Testis (tissue), 3 donors: ENCODE data around the gene RPL31. TPM values are rescaled to one million over a fixed set of nuclear protein-coding genes. Genes with fewer than 3 reads are reported as not detected.

Source experiments
- DNase-seq: peaks from one replicate; pipeline ENCODE4 v3.0.0-alpha.2; 2019
- H3K27ac ChIP-seq, 2 donors: fragments of 200-600 bp; sonication (generic); one replicate each; pipeline ENCODE4 v1.5.1; 2019
- H3K27me3 ChIP-seq: fragments of 200-600 bp; sonication (generic); one replicate; pipeline ENCODE4 v1.5.1; 2019
- H3K36me3 ChIP-seq: fragments of 200-600 bp; sonication (generic); one replicate; pipeline ENCODE4 v1.5.1; 2017; ENCODE audit warnings: low read depth; ENCODE audit errors: missing control alignments
- H3K4me1 ChIP-seq: fragments of 200-600 bp; sonication (generic); one replicate; pipeline ENCODE4 v1.5.1; 2019
- H3K4me3 ChIP-seq, 2 donors: fragments of 200-600 bp; sonication (generic); one replicate each; pipeline ENCODE4 v1.5.1; 2017 to 2019
- H3K9me3 ChIP-seq: fragments of 200-600 bp; sonication (generic); one replicate; pipeline ENCODE4 v1.5.1; 2017
- POLR2A ChIP-seq: fragments of 450-650 bp; IDR thresholded peaks from one replicate; pipeline ENCODE4 v1.6.1; 2017; ENCODE audit warnings: antibody characterized with exemption, mild to moderate bottlenecking, moderate library complexity
- WGBS, 2 donors: methylation state at CpG; one replicate each; pipeline ENCODE4 v1.1.5; 2018; 5-methylcytosine and 5-hydroxymethylcytosine counted together
- intact Hi-C: fragments of 100-400 bp; cut with DNase I; formaldehyde crosslinking; loops from one replicate; pipeline ENCODE4 v1.15.1; 2023; ENCODE audit warnings: low total_unique reads
- polyA plus RNA-seq: library from polyadenylated mRNA; stranded (reverse); fragments of 350-450 nt; fragmentation: Illumina TruSeq; extraction: RNeasy Lipid Tissue Mini Kit (QIAGEN cat#74804); gene quantifications from one replicate; pipeline ENCODE4 v1.2.3, GENCODE V29; 2014; ENCODE audit warnings: low read depth, low replicate concordance; ENCODE audit not compliant: insufficient read depth
- total RNA-seq, 2 donors: library from RNA; depleted of rRNA; stranded (reverse); fragments of >200 nt; gene quantifications; one replicate each; pipeline ENCODE4 v1.2.3, GENCODE V29; 2016
- TF ChIP-seq, protein P1 (sequence below), 3 experiments: fragments of 450-650 bp in 2 of 3; fragments of 200-600 bp in 1 of 3; sonication (generic) in 1 of 3; IDR thresholded peaks; one replicate each; pipeline ENCODE4 v1.5.1; 2016 to 2019; ENCODE audit warnings: antibody characterized with exemption in 3 of 3, mild to moderate bottlenecking in 2 of 3, moderate library complexity in 1 of 3

The RPL31 gene
- total and polyA plus RNA-seq, 3 donors from 2014 or later = 404 to 1,643 (median 715) TPM

DNA sequence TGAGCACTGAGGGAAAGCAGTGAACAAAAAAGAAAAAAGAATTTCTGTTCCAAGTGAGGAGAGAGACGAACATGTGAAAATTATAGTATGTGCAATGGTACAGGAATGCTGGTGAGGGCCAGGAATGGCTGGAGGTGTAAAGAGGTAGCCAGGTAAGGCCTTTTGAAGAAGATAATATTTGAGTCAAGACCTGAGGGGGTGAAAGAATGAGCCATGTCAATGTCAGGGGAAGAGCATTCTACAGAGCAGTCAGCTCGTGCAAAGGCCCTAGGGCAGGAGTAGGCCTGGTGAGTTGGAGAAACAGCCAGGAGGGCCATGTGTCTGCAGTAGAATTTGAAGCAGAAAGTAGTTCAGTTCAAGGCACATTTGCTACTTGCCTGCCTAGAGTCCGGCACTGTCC is 12.4 kb upstream of the RPL31 start:
- intact Hi-C loops = loop anchor here (10.0 kb wide), 1 partner anchor 255 kb away; no protein-coding TSS in a partner anchor
- no peak for DNase-seq
- 89 to 99% methylated on average over 3 of the region's 3 CpGs for WGBS, 2 donors

GRCh38 chr2:100990166-100990565 is 11.9 kb upstream of the RPL31 start:
- 89 to 93% methylated on average over 9 of the region's 9 CpGs for WGBS, 2 donors
- H3K4me1 ChIP-seq = no peaks in the 10 kb centered on the region
- intact Hi-C loops = no loop called here
- H3K27ac ChIP-seq = no peak overlapping the region
- DNase-seq = no peak
- H3K4me3 ChIP-seq = no peak overlapping the region
- H3K36me3 ChIP-seq = no peaks in the 10 kb centered on the region
- no peaks in the 10 kb centered on the region for H3K27me3 ChIP-seq
- TF ChIP-seq POLR2A = no peak
- H3K9me3 ChIP-seq = no peaks in the 10 kb centered on the region

More for the DNA sequence above, 12.4 kb upstream of the RPL31 start:
- H3K36me3 ChIP-seq = no peaks in the 10 kb centered on the region
- H3K27me3 ChIP-seq = no peaks in the 10 kb centered on the region
- no peak for TF ChIP-seq POLR2A
- TF ChIP-seq, protein P1, sequence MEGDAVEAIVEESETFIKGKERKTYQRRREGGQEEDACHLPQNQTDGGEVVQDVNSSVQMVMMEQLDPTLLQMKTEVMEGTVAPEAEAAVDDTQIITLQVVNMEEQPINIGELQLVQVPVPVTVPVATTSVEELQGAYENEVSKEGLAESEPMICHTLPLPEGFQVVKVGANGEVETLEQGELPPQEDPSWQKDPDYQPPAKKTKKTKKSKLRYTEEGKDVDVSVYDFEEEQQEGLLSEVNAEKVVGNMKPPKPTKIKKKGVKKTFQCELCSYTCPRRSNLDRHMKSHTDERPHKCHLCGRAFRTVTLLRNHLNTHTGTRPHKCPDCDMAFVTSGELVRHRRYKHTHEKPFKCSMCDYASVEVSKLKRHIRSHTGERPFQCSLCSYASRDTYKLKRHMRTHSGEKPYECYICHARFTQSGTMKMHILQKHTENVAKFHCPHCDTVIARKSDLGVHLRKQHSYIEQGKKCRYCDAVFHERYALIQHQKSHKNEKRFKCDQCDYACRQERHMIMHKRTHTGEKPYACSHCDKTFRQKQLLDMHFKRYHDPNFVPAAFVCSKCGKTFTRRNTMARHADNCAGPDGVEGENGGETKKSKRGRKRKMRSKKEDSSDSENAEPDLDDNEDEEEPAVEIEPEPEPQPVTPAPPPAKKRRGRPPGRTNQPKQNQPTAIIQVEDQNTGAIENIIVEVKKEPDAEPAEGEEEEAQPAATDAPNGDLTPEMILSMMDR (IDR thresholded peaks at IDR 0.05) = no peak
- H3K4me3 ChIP-seq = no peak overlapping the region
- H3K9me3 ChIP-seq = no peaks in the 10 kb centered on the region
- H3K4me1 ChIP-seq = no peaks in the 10 kb centered on the region
- no peak overlapping the region for H3K27ac ChIP-seq

- intact Hi-C loops = no loop called here
- WGBS, 2 donors = 87% methylated on average over 23 to 24 of the region's 24 CpGs
- TF ChIP-seq, protein P1 (IDR thresholded peaks at IDR 0.05) = no peak
- TF ChIP-seq POLR2A = no peak
- H3K27me3 ChIP-seq = no peaks in the 10 kb centered on the region
- H3K4me3 ChIP-seq = no peak overlapping the region
- no peaks in the 10 kb centered on the region for H3K4me1 ChIP-seq
- no peak overlapping the region for H3K27ac ChIP-seq
- H3K9me3 ChIP-seq = no peaks in the 10 kb centered on the region
- no peak for DNase-seq
- H3K36me3 ChIP-seq = no peaks in the 10 kb centered on the region
These were observed 11.3 kb upstream of the RPL31 start for GRCh38 chr2:100990650-100991403.

- Histone ChIP-seq H3K27me3 (no peaks in the 10 kb centered on the region), H3K9me3 (no peaks in the 10 kb centered on the region), H3K4me3 (no peak overlapping the region), H3K4me1 (no peaks in the 10 kb centered on the region), H3K27ac (no peak overlapping the region), H3K36me3 (no peaks in the 10 kb centered on the region)
- TF ChIP-seq POLR2A = no peak
- TF ChIP-seq, protein P1 (IDR thresholded peaks at IDR 0.05) = no peak
- intact Hi-C loops = no loop called here
- no peak for DNase-seq
- 88 to 95% methylated on average over 5 of the region's 5 CpGs for WGBS, 2 donors
These were observed 10.7 kb upstream of the RPL31 start for GRCh38 chr2:100991404-100991773.

DNA sequence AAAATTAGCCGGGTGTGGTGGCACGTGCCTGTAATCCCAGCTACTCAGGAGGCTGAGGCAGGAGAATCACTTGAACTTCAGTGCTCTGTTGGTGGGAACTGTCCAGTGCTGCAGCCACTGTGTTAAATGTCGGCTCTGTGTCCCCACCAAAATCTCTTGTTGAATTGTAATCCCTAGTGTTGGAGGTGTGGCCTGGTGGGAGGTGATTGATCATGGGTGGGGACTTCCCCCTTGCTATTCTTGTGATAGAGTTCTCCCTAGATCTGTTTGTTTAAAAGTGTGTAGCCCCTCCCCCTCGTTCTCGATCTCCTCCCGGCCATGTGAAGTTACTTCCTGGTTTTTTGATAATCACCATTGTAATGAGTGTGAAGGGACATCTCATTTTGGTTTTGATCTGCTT is 9.8 kb upstream of the RPL31 start:
- Histone ChIP-seq H3K36me3 (no peaks in the 10 kb centered on the region), H3K4me3 (no peak overlapping the region), H3K27ac (no peak overlapping the region), H3K27me3 (no peaks in the 10 kb centered on the region), H3K4me1 (no peaks in the 10 kb centered on the region), H3K9me3 (no peaks in the 10 kb centered on the region)
- WGBS, 2 donors = 87% methylated on average over 6 of the region's 6 CpGs
- no peak for TF ChIP-seq POLR2A
- TF ChIP-seq, protein P1 (IDR thresholded peaks at IDR 0.05) = no peak
- intact Hi-C loops = no loop called here
- no peak for DNase-seq
